Breast epithelium (tissue), 4 donors: ENCODE data around the gene OR4F17. TPM values are rescaled to one million over a fixed set of nuclear protein-coding genes. Genes with fewer than 3 reads are reported as not detected.
"Not testable (repeated sequence)": the region's sequence is repeated elsewhere in the genome, so short reads cannot be mapped to it uniquely, and the experiment has no call there.

Experiments
- DNase-seq, 2 donors: peaks; one replicate each; pipeline ENCODE4 v3.0.0-alpha.2; 2019; ENCODE audit warnings: low spot score in 2 of 2
- H3K27ac ChIP-seq, 2 donors: fragments of 200-600 bp; sonication (generic) in 1 of 2; one replicate each; pipeline ENCODE4 v1.5.1; 2016 to 2019; ENCODE audit warnings: mild to moderate bottlenecking in 1 of 2
- H3K27me3 ChIP-seq, 2 donors: fragments of 200-600 bp; sonication (generic) in 1 of 2; one replicate each; pipeline versions ENCODE4 v1.5.1 to v1.6.0; 2017 to 2019; ENCODE audit warnings: control low read depth in 1 of 2, mild to moderate bottlenecking in 1 of 2
- H3K36me3 ChIP-seq: fragments of 200-600 bp; one replicate; pipeline ENCODE4 v1.5.1; 2019
- H3K4me1 ChIP-seq, 2 donors: fragments of 200-600 bp; sonication (generic); one replicate each; pipeline ENCODE4 v1.5.1; 2016 to 2019; ENCODE audit warnings: control low read depth in 1 of 2
- H3K4me3 ChIP-seq, 3 donors: fragments of 200-600 bp; sonication (generic); 1 replicate in 2 of 3; 2 replicates in 1 of 3; pipeline ENCODE4 v1.5.1; 2016 to 2019; ENCODE audit warnings: mild to moderate bottlenecking in 3 of 3, moderate library complexity in 2 of 3
- H3K9me3 ChIP-seq, 2 donors: fragments of 200-600 bp; sonication (generic) in 1 of 2; one replicate each; pipeline ENCODE4 v1.5.1; 2016 to 2019; ENCODE audit warnings: control low read depth in 1 of 2
- intact Hi-C: fragments of 100-400 bp; cut with DNase I; formaldehyde crosslinking; loops from one replicate; pipeline ENCODE4 v1.15.1; 2023; ENCODE audit warnings: low total_unique reads
- total RNA-seq, 3 donors: library from RNA; depleted of rRNA; stranded (reverse); fragments of >200 nt; gene quantifications; one replicate each; pipeline ENCODE4 v1.1.0, GENCODE V29; 2016

The OR4F17 gene
- total RNA-seq = not detected

GRCh38 chr19:106804-107203, at the start of gene OR4F17:
Gene OR4F17 (plus strand): TSS chr19:107104. CDS start chr19:110679, 3,575 bp downstream.
- H3K9me3 ChIP-seq, H3K4me3 ChIP-seq, intact Hi-C loops, H3K27me3 ChIP-seq, H3K4me1 ChIP-seq, DNase-seq, H3K36me3 ChIP-seq, H3K27ac ChIP-seq: not testable (repeated sequence)

GRCh38 chr19:70793-71192, 36.1 kb upstream of the OR4F17 start:
- DNase-seq, H3K4me1 ChIP-seq, H3K36me3 ChIP-seq, H3K27me3 ChIP-seq, intact Hi-C loops, H3K27ac ChIP-seq, H3K9me3 ChIP-seq: not testable (repeated sequence)
- H3K4me3 ChIP-seq = peak overlapping the region in 2 of 3 donors; percentile 36 to 52

- intact Hi-C loops, DNase-seq, H3K27ac ChIP-seq, H3K9me3 ChIP-seq, H3K4me1 ChIP-seq, H3K27me3 ChIP-seq, H3K4me3 ChIP-seq, H3K36me3 ChIP-seq: not testable (repeated sequence)
Measured at GRCh38 chr19:82864-83263, 24.0 kb upstream of the OR4F17 start.

GRCh38 chr19:83626-84025, 23.3 kb upstream of the OR4F17 start:
- DNase-seq, H3K36me3 ChIP-seq, intact Hi-C loops, H3K9me3 ChIP-seq, H3K27ac ChIP-seq, H3K4me3 ChIP-seq, H3K4me1 ChIP-seq, H3K27me3 ChIP-seq: not testable (repeated sequence)

- H3K4me1 ChIP-seq, H3K36me3 ChIP-seq, H3K27me3 ChIP-seq, DNase-seq, H3K4me3 ChIP-seq, H3K9me3 ChIP-seq, intact Hi-C loops, H3K27ac ChIP-seq: not testable (repeated sequence)
Measured at GRCh38 chr19:90678-91077, 16.2 kb upstream of the OR4F17 start.

- H3K9me3 ChIP-seq, H3K4me3 ChIP-seq, DNase-seq, H3K4me1 ChIP-seq, H3K27ac ChIP-seq, H3K36me3 ChIP-seq, H3K27me3 ChIP-seq, intact Hi-C loops: not testable (repeated sequence)
Measured at GRCh38 chr19:94794-95193, 12.1 kb upstream of the OR4F17 start.

- H3K9me3 ChIP-seq, H3K27ac ChIP-seq, DNase-seq, H3K4me3 ChIP-seq, H3K36me3 ChIP-seq, H3K4me1 ChIP-seq, H3K27me3 ChIP-seq, intact Hi-C loops: not testable (repeated sequence)
Measured at GRCh38 chr19:97647-98046, 9.3 kb upstream of the OR4F17 start.

GRCh38 chr19:120443-121140, 13.7 kb downstream of the OR4F17 start:
- H3K27me3 ChIP-seq, H3K4me3 ChIP-seq, H3K9me3 ChIP-seq, DNase-seq, H3K36me3 ChIP-seq, H3K4me1 ChIP-seq, H3K27ac ChIP-seq, intact Hi-C loops: not testable (repeated sequence)

Other genes starting within 250 kb of the OR4F17 start
- gene PLPP2, start 184.3 kb downstream of the OR4F17 start, total RNA-seq = 100 to 1,000 TPM in 2 of 3 donors, under 1 TPM in 1; 0.48 to 166 (median 120) TPM
- gene MIER2, start 237.7 kb downstream of the OR4F17 start, total RNA-seq = 10 to 100 TPM in 2 of 3 donors, 1 to 10 TPM in 1; 5.4 to 17.0 (median 12.8) TPM